ENCODE results near the gene OR7C2. TPM values are rescaled to one million over a fixed set of nuclear protein-coding genes. Genes with fewer than 3 reads are reported as not detected.

Gene OR7C2
- total RNA-seq, 4 donors from 2014 or later: not detected

GRCh38 chr19:14959263-14959662 is 18.0 kb downstream of the OR7C2 start:
- TF ChIP-seq, protein P1, sequence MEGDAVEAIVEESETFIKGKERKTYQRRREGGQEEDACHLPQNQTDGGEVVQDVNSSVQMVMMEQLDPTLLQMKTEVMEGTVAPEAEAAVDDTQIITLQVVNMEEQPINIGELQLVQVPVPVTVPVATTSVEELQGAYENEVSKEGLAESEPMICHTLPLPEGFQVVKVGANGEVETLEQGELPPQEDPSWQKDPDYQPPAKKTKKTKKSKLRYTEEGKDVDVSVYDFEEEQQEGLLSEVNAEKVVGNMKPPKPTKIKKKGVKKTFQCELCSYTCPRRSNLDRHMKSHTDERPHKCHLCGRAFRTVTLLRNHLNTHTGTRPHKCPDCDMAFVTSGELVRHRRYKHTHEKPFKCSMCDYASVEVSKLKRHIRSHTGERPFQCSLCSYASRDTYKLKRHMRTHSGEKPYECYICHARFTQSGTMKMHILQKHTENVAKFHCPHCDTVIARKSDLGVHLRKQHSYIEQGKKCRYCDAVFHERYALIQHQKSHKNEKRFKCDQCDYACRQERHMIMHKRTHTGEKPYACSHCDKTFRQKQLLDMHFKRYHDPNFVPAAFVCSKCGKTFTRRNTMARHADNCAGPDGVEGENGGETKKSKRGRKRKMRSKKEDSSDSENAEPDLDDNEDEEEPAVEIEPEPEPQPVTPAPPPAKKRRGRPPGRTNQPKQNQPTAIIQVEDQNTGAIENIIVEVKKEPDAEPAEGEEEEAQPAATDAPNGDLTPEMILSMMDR (IDR thresholded peaks at IDR 0.05; ENCODE audit: low read depth): no peak

DNA sequence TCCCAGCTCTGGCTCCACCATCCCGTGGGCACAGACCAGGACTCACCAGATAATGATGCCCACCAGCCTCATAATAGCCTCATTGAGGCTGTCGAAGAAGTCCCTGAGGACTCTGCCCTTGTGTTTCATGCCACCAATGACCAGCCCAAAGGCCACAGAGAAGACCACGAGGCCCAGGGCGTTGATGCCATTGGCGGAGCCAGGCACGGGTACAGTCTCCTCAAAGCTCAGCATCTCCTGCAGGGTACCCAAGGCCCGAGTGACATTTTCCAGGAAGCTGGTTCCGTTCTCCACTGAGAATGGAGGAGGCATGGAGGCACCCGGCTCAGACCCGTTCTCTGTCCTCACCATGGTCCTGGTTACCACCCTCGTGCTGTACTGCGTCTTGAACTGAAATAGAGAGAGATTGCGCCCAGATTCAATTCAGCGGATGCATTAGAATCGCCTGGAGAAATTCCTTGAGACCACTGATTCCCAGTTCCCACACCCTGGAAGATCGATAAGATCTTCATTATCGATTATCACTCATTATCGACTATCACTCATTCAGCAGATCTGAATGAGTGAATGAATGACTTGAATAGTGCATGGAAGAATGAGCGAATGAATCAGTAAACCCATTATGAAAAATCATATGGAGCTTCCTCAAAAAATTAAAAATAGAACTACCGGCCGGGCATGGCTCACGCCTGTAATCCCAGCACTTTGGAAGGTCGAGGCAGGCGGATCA is 20.8 kb downstream of the OR7C2 start:
- TF ChIP-seq, protein P1 (IDR thresholded peaks at IDR 0.05; ENCODE audit: low read depth): no peak

GRCh38 chr19:14968247-14968646 is 27.0 kb downstream of the OR7C2 start:
- TF ChIP-seq, protein P1 (IDR thresholded peaks at IDR 0.05; ENCODE audit: low read depth): no peak

GRCh38 chr19:14971474-14971873 is 30.2 kb downstream of the OR7C2 start:
- TF ChIP-seq, protein P1 (IDR thresholded peaks at IDR 0.05; ENCODE audit: low read depth): no peak

DNA sequence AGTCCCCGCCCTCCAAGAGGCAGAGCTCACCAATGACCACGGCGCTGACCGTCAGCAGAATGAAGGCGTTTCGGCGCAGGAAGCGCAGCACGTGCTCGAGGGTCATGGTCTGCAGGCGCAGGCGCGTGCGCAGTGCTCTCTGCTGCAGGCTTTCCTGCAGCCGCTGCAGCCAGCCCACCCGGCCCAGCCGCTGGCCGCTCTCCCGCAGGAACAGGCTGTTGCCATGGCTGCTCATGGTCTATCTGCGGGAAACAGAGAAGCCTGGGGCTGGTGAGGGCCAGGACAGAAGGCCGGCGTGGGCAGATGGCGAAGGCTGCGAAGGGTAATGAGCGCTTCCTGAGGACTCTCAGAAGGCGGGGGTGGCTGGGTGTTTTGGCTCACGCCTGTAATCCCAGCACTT is 31.4 kb downstream of the OR7C2 start:
- TF ChIP-seq, protein P1 (IDR thresholded peaks at IDR 0.05; ENCODE audit: low read depth): no peak

GRCh38 chr19:14974488-14974887 is 33.2 kb downstream of the OR7C2 start:
- TF ChIP-seq, protein P1 (IDR thresholded peaks at IDR 0.05; ENCODE audit: low read depth): no peak

DNA sequence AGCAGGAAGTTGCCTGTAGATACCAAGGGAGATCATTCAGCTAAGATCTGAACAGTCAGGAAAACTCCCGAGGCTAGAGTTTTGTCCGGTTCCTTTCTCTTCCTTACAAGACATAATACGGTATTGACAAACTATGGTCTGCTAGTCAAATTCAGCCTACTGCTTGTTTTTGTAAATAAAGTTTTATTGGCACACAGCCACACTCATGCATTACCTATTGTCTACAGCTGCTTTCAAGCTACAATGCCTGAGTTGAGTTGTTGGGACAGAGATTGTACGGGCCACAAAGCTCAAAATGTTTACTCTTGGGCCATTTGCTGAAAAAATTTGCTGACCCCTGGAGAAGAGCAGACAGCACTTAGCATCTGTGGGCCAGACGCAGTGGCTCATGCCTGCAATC is 35.8 kb downstream of the OR7C2 start:
- TF ChIP-seq, protein P1 (IDR thresholded peaks at IDR 0.05; ENCODE audit: low read depth): no peak

All from subcutaneous adipose tissue (tissue), 4 donors.